HepG2 (cell line): Measurements from ENCODE around the gene DHX16. TPM values are rescaled to one million over a fixed set of nuclear protein-coding genes. Genes with fewer than 3 reads are reported as not detected.
A peak's percentile ranks its signal among the peaks of the same experiment; 100 is the strongest.

ENCODE experiments used
- AGO2 ChIP-seq: fragments of 200-400 bp; formaldehyde crosslinking; optimal IDR thresholded peaks from 2 replicates; pipeline ENCODE3; 2017; ENCODE audit warnings: mild to moderate bottlenecking, low read depth, low read length, moderate library complexity
- CBX5 ChIP-seq: sonication (generic); formaldehyde crosslinking; IDR thresholded peaks from 2 replicates; pipeline ENCODE4 v1.4.0; 2020; ENCODE audit warnings: missing genetic modification reagents, borderline replicate concordance
- FOXA3 ChIP-seq: IDR thresholded peaks from 2 replicates; pipeline ENCODE4 v1.6.1; 2016; ENCODE audit warnings: missing genetic modification reagents, missing compliant biosample characterization
- HNRNPK ChIP-seq: fragments of 200-400 bp; formaldehyde crosslinking; IDR thresholded peaks from 2 replicates; pipeline ENCODE4 v1.6.1; 2018; ENCODE audit warnings: low read length, low read depth, moderate library complexity, mild to moderate bottlenecking; ENCODE audit not compliant: poor library complexity, severe bottlenecking
- ISL2 ChIP-seq: sonication (generic); formaldehyde crosslinking; IDR thresholded peaks from 2 replicates; pipeline ENCODE4 v1.5.0; 2020; ENCODE audit warnings: missing genetic modification reagents
- KMT2A ChIP-seq: sonication (generic); formaldehyde crosslinking; IDR thresholded peaks from 2 replicates; pipeline ENCODE4 v1.4.0; 2020; ENCODE audit warnings: missing genetic modification reagents
- NCOA5 ChIP-seq: sonication (generic); formaldehyde crosslinking; IDR thresholded peaks from 2 replicates; pipeline ENCODE4 v1.4.0; 2020; ENCODE audit warnings: missing genetic modification reagents
- NFKBIZ ChIP-seq: IDR thresholded peaks from 2 replicates; pipeline ENCODE4 v1.6.1; 2018; ENCODE audit warnings: missing genetic modification reagents, missing compliant biosample characterization
- NKX3-1 ChIP-seq: sonication (generic); formaldehyde crosslinking; IDR thresholded peaks from 2 replicates; pipeline ENCODE4 v1.5.0; 2020; ENCODE audit warnings: missing genetic modification reagents
- ONECUT2 ChIP-seq: sonication (generic); formaldehyde crosslinking; IDR thresholded peaks from 2 replicates; pipeline ENCODE4 v1.4.0; 2020; ENCODE audit warnings: missing genetic modification reagents
- RBFOX2 ChIP-seq: fragments of 200-400 bp; formaldehyde crosslinking; IDR thresholded peaks from 2 replicates; pipeline ENCODE4 v1.6.1; 2017; ENCODE audit warnings: low read depth, mild to moderate bottlenecking, low read length
- RXRB ChIP-seq: IDR thresholded peaks from 2 replicates; pipeline ENCODE4 v1.6.1; 2016; ENCODE audit warnings: borderline replicate concordance, missing genetic modification reagents, missing compliant biosample characterization
- SRSF4 ChIP-seq: fragments of 200-400 bp; formaldehyde crosslinking; IDR thresholded peaks from one replicate; pipeline ENCODE4 v1.6.1; 2018; ENCODE audit warnings: mild to moderate bottlenecking, low read depth, low read length, moderate library complexity; ENCODE audit not compliant: poor library complexity, severe bottlenecking
- ZFP36L1 ChIP-seq: sonication (generic); formaldehyde crosslinking; IDR thresholded peaks from 2 replicates; pipeline ENCODE4 v1.8.0; 2022; ENCODE audit warnings: mild to moderate bottlenecking, missing genetic modification reagents, moderate library complexity
- ZMYM2 ChIP-seq: sonication (generic); formaldehyde crosslinking; IDR thresholded peaks from 2 replicates; pipeline ENCODE4 v1.8.0; 2022; ENCODE audit warnings: mild to moderate bottlenecking, missing genetic modification reagents
- ZNF333 ChIP-seq: sonication (generic); formaldehyde crosslinking; IDR thresholded peaks from 2 replicates; pipeline ENCODE4 v1.4.0; 2020; ENCODE audit warnings: mild to moderate bottlenecking, missing genetic modification reagents, borderline replicate concordance
- ZNF615 ChIP-seq: sonication (generic); formaldehyde crosslinking; IDR thresholded peaks from 2 replicates; pipeline ENCODE4 v1.5.0; 2020; ENCODE audit warnings: mild to moderate bottlenecking, missing genetic modification reagents, borderline replicate concordance
- polyA plus RNA-seq, 8 experiments: library from polyadenylated mRNA; depleted of rRNA in 3 of 8; stranded (reverse) in 7 of 8; unstranded in 1 of 8; fragments of >200 nt; fragmentation: Illumina TruSeq in 4 of 8; extraction: Trizol in 4 of 8; gene quantifications; 2 replicates each; pipeline versions ENCODE4 v1.2.1 to v1.2.3, GENCODE V29; 2011 to 2016; ENCODE audit warnings: low read depth in 4 of 8, missing spikeins in 1 of 8, mixed read lengths in 1 of 8; ENCODE audit not compliant: insufficient read depth in 1 of 8
- total RNA-seq, 5 experiments: library from RNA; depleted of rRNA; stranded (reverse); fragments of >200 nt; fragmentation: Illumina TruSeq; extraction: Trizol; gene quantifications; 2 replicates each; pipeline ENCODE4 v1.2.3, GENCODE V29; 2016; ENCODE audit warnings: low read depth in 1 of 5
- TF ChIP-seq, protein P1 (sequence below): sonication (generic); formaldehyde crosslinking; IDR thresholded peaks from 2 replicates; pipeline ENCODE4 v1.4.0; 2020; ENCODE audit warnings: missing genetic modification reagents
- TF ChIP-seq, protein P2 (sequence below): IDR thresholded peaks from 2 replicates; pipeline ENCODE4 v1.6.1; 2018; ENCODE audit warnings: missing genetic modification reagents, mild to moderate bottlenecking, missing compliant biosample characterization
- TF ChIP-seq, protein P3 (sequence below): sonication (generic); formaldehyde crosslinking; IDR thresholded peaks from 2 replicates; pipeline ENCODE4 v1.4.0; 2020; ENCODE audit warnings: mild to moderate bottlenecking, missing genetic modification reagents
- TF ChIP-seq, protein P4 (sequence below): IDR thresholded peaks from 2 replicates; pipeline ENCODE4 v1.6.1; 2018; ENCODE audit warnings: missing genetic modification reagents

Gene DHX16
- total and polyA plus RNA-seq, 2 of the 13 experiments (the other 11 are each of a cell fraction or from before 2014, with no cell fraction given), result 57.0 to 58.5 TPM

DNA sequence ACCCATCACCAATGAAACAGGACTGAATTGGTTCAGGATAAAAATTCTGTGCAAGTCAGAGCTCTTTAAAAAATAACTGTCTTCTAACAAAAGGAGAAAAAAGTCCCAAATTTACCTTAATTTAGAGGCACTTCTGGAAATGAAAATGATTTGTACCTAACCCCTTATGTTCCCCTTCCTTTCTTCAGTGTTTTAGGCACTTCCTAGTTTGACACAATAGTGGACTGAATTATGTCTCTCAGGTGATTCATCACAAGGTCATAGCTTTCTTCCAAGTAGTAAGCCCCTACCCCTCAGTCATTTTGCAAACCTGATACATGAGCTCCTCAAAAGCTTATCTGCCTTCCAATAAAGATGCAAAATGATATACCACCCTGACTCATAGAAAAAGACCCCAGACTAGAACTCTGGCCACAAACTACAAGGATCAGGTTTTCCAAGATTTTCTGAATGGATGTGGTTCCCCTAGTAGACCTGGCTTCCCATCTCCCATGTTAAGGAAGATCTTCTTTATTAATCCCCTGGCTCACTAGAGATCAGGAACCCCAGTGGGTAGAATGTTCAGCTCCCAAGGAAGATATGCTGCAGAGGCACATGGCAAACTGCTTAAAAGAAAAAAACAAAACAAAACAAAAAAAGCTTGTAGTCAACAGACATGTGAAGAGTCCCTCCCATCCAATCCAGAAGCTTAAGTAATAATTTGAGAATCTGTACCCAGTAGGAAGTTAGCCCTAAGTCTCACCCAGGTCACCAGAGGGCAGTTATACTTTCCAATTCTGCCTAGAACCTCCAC lies 59.4 kb downstream of the DHX16 start (continued):
- no peak for TF ChIP-seq ZNF333
- TF ChIP-seq AGO2, result peak; percentile 69
- TF ChIP-seq, protein P1, sequence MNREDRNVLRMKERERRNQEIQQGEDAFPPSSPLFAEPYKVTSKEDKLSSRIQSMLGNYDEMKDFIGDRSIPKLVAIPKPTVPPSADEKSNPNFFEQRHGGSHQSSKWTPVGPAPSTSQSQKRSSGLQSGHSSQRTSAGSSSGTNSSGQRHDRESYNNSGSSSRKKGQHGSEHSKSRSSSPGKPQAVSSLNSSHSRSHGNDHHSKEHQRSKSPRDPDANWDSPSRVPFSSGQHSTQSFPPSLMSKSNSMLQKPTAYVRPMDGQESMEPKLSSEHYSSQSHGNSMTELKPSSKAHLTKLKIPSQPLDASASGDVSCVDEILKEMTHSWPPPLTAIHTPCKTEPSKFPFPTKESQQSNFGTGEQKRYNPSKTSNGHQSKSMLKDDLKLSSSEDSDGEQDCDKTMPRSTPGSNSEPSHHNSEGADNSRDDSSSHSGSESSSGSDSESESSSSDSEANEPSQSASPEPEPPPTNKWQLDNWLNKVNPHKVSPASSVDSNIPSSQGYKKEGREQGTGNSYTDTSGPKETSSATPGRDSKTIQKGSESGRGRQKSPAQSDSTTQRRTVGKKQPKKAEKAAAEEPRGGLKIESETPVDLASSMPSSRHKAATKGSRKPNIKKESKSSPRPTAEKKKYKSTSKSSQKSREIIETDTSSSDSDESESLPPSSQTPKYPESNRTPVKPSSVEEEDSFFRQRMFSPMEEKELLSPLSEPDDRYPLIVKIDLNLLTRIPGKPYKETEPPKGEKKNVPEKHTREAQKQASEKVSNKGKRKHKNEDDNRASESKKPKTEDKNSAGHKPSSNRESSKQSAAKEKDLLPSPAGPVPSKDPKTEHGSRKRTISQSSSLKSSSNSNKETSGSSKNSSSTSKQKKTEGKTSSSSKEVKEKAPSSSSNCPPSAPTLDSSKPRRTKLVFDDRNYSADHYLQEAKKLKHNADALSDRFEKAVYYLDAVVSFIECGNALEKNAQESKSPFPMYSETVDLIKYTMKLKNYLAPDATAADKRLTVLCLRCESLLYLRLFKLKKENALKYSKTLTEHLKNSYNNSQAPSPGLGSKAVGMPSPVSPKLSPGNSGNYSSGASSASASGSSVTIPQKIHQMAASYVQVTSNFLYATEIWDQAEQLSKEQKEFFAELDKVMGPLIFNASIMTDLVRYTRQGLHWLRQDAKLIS (CRISPR knock-in tag), result no peak
- TF ChIP-seq NFKBIZ, result no peak
- TF ChIP-seq, protein P2, sequence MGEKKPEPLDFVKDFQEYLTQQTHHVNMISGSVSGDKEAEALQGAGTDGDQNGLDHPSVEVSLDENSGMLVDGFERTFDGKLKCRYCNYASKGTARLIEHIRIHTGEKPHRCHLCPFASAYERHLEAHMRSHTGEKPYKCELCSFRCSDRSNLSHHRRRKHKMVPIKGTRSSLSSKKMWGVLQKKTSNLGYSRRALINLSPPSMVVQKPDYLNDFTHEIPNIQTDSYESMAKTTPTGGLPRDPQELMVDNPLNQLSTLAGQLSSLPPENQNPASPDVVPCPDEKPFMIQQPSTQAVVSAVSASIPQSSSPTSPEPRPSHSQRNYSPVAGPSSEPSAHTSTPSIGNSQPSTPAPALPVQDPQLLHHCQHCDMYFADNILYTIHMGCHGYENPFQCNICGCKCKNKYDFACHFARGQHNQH (CRISPR knock-in tag), result no peak
- peak; percentile 1 for TF ChIP-seq SRSF4
- no peak for TF ChIP-seq ZFP36L1
- no peak for TF ChIP-seq FOXA3 (CRISPR knock-in tag)
- TF ChIP-seq, protein P3, sequence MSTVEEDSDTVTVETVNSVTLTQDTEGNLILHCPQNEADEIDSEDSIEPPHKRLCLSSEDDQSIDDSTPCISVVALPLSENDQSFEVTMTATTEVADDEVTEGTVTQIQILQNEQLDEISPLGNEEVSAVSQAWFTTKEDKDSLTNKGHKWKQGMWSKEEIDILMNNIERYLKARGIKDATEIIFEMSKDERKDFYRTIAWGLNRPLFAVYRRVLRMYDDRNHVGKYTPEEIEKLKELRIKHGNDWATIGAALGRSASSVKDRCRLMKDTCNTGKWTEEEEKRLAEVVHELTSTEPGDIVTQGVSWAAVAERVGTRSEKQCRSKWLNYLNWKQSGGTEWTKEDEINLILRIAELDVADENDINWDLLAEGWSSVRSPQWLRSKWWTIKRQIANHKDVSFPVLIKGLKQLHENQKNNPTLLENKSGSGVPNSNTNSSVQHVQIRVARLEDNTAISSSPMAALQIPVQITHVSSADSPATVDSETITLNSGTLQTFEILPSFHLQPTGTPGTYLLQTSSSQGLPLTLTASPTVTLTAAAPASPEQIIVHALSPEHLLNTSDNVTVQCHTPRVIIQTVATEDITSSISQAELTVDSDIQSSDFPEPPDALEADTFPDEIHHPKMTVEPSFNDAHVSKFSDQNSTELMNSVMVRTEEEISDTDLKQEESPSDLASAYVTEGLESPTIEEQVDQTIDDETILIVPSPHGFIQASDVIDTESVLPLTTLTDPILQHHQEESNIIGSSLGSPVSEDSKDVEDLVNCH (CRISPR knock-in tag), result no peak
- TF ChIP-seq NKX3-1, result peak; percentile 14; the same call in 1 of the 2 replicates
- 0 out of 2 replicates have a peak, but pooled peaks have one; percentile 3 for TF ChIP-seq RXRB (CRISPR knock-in tag)
- TF ChIP-seq NCOA5 (CRISPR knock-in tag), result 0 out of 2 replicates have a peak, but pooled peaks have one; percentile 31
- TF ChIP-seq RBFOX2, result peak; percentile 73
- no peak for TF ChIP-seq ZMYM2 (CRISPR knock-in tag)
- TF ChIP-seq HNRNPK, result peak; percentile 43
- no peak for TF ChIP-seq CBX5
- TF ChIP-seq ISL2 (CRISPR knock-in tag), result 0 out of 2 replicates have a peak, but pooled peaks have one; percentile 0
- TF ChIP-seq, protein P4, sequence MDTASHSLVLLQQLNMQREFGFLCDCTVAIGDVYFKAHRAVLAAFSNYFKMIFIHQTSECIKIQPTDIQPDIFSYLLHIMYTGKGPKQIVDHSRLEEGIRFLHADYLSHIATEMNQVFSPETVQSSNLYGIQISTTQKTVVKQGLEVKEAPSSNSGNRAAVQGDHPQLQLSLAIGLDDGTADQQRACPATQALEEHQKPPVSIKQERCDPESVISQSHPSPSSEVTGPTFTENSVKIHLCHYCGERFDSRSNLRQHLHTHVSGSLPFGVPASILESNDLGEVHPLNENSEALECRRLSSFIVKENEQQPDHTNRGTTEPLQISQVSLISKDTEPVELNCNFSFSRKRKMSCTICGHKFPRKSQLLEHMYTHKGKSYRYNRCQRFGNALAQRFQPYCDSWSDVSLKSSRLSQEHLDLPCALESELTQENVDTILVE, result 0 out of 2 replicates have a peak, but pooled peaks have one; percentile 4
- no peak for TF ChIP-seq ZNF615 (CRISPR knock-in tag)
- no peak for TF ChIP-seq KMT2A (CRISPR knock-in tag)
- no peak for TF ChIP-seq ONECUT2
